Colon (tissue), 2 donors: ENCODE results near the gene MED12L.

ENCODE experiments used
- FAIRE-seq: peaks from 2 replicates; lab custom pipeline; 2012; peaks lifted over from hg19 to GRCh38; lab: Jason Lieb, UNC
- donor health status: control.
- donor health status: control.

Gene MED12L

GRCh38 chr3:151182349-151183079, 97.0 kb downstream of the MED12L start:
- no peak for FAIRE-seq

DNA sequence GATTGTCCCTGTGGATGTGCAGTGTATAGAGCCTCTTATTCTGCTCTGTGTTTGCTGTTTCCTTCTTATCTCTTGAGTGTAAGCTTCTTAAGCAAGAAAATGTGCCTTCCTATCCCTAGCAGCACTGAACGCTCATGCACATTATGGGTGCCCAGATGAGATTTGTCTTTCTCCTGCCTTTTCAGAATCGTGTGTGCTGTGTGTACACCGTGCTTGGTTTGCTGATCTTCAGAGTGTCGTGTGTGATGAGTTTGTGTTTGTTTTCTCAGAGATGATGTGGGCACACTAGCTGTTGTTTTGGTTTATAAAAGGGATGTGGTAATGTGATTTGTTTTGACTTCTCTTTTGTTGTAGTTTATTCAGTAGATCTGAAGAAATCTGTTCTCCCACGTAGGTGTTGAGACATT, 97.8 kb downstream of the MED12L start:
- no peak for FAIRE-seq

GRCh38 chr3:151191095-151191494, 105.6 kb downstream of the MED12L start:
- no peak for FAIRE-seq

DNA sequence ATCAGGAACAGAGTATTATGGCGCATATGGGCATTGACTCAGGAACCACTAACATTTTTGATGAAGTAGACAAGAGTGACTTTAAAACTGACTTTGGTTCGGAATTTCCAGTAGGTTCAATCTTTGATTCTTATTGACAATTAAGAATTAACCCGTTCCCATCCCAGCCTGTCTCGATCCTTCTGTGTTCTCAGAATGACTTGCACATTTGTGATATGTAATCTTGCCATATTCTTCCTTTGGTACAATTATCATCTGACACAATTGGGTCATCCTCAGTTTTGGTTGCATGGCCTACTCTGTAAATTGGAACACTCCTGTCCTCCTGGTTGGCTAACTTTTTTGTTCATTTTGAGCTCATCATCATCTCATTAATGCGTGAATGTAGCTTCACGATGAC, 107.1 kb downstream of the MED12L start:
- FAIRE-seq = no peak

DNA sequence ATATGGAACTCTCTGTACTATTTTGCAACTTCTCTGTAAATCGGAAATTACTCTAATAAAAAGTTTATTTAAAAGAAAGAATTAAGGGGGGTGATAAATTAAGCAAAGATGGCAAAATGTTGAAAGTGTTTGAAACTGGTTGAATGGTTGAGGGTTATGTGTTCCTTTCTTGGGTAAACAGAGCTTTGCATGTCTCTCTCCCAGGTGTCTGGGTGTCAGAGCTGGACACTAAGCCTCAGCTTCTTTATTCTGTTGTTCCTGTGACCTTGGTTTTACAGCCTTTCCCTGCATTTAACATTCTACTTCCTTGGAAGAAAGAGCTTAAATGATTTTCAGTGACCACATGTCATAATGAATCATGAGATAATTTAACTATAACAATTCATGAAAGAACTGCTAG, 110.4 kb downstream of the MED12L start:
- no peak for FAIRE-seq

DNA sequence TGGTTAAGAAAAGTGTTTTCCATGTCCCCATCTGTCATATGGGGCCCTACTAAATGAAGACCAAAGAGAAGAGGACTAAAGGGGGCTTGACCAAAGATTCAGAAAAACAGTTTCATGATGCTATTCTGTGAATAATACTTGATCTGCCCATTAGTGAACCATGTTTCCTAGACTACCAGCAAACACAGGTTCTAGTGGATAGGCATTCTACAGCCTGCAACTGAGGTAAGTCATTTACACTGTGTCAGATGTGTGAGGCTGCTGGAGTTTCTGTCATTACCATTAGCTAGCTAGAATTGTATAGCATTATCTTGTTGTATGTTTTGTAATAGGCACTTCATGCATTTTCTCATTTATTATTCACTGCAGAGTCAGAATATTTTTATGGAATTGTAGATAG, 111.0 kb downstream of the MED12L start:
- FAIRE-seq = no peak

DNA sequence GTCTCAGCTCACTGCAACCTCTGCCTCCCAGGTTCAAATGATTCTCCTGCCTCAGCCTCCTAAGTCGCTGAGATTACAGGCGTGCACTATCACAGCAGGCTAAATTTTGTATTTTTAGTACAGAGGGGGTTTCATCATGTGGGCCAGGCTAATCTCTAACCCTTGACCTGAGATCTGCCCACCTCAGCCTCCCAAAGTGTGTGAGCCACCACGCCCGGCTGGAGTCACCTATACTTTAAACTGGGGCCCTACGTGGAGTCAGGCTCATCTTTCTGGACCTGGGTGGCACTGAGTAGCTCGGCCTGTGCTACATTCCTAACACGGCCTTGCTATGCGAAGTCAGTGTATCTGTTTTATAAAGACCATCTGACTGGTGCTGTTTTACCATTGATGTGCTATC, 111.8 kb downstream of the MED12L start:
- no peak for FAIRE-seq

GRCh38 chr3:151197981-151198767, 112.7 kb downstream of the MED12L start:
- FAIRE-seq = no peak

- no peak for FAIRE-seq
Observed at GRCh38 chr3:151198849-151199248, 113.4 kb downstream of the MED12L start.

DNA sequence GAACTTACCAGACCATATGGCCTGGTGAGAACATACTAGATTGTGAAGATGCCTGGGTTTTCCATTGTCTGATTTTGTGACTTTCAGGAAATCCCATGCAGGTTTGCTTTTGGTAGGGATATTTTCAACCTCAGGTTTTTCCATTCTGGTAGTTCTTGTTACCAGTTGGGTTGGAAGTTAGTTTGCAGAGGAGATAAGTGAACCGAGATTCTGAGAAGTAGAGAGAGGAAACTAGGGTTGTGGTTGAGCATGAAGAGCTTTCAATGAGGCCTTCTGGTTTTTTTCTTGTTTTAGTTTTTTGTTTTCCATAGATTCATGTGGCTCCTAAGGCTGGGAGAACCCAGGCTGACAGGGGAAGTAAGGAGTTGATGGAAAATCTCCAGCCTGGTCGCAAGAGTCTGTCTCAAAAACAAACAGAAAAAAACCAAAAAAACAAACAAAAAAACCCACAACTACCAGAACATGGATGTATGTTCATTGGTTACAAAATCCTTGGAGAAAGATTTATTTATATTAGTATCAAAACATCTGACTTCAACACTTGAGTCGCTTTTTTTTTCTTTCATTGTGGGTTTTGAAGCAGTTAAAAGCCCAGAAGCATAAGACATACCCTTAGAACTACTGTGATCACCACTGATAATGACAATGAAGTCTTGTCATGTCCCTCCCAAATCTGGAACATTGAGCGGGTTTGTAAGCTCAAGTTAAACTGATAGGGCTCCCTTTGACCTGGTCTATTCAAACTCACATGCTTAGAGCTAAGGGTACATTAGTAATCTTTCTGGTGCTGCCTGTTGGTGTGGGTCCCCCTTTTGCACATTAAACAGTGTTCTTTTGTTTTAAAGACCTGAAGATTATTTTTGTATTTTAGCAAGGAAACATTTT, 114.3 kb downstream of the MED12L start:
- FAIRE-seq = no peak

DNA sequence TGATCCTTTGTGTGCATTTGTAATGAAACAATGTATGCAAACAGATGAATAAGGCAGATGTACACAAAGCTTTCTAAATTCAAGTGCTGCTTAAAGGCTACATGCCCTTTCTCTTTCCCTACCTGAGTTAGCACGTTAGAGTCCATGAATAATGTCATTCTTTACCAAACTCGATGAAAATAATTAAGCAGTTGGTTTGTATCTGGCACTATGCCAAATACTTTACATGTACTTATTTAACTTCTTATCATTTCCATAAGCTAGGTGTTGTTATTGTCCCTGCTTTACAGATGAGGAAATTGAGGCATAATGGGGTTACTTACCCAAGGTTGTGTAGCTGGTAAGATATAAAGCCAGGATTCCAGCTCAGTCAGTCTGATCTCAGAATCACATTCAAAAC, 115.1 kb downstream of the MED12L start:
- FAIRE-seq = no peak

DNA sequence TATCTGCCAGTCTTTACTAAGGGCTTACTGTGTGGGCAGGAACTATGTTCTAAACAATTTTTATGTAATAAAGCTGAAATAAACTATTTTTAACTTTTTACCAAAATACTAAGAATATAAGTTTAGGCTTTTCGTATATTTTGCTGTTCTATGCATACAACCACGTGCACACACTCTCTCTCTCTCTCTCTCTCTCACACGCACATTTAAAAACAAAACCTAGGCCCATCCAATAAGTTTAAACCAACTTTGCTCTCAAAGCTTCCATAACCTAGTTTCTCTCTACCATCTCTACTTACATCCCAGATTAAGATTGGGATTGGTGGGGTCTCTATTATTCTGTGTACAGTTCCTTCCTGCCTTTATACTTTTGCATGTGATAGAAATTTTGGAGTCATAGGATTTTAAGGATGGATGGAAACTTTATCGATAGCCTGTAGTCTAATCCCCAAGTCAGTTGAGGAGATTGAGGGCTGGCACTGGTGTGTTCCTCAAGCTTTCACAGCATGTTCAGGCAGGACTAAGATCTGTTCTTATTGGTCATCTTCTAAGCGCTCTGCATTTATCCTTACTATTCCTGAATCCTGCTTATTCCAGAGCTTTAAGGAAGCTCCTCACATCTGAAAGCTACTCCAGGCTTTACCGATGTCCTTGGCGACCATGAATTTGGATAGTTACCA, 115.7 kb downstream of the MED12L start:
- no peak for FAIRE-seq

- FAIRE-seq = no peak
Observed at GRCh38 chr3:151203051-151203420, 117.6 kb downstream of the MED12L start, which contains the start of gene GPR171. Gene GPR171, minus strand, starts transcription at chr3:151203216. Its CDS starts 3,830 bp downstream, at chr3:151199386.

GRCh38 chr3:151204530-151205402, 119.3 kb downstream of the MED12L start:
- no peak for FAIRE-seq

DNA sequence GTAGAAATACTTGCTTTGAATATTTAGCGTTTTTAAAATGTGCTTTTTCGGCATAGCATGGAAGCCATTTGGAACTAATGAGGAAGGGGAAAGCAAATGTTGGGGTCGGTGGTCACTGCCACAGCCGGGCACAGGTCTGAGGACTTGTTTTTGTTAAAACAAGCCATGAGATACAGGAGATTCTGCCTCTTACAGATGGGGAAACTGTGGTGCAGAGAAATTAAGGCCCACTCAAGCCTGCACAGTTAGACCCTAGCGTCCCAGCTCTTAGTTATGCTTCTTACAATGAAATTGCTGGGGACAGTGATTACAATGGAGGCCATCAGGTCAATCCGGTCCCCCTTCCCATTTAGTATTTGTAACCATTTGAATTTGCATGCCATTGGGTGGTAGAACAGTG, 120.0 kb downstream of the MED12L start:
- FAIRE-seq = no peak

DNA sequence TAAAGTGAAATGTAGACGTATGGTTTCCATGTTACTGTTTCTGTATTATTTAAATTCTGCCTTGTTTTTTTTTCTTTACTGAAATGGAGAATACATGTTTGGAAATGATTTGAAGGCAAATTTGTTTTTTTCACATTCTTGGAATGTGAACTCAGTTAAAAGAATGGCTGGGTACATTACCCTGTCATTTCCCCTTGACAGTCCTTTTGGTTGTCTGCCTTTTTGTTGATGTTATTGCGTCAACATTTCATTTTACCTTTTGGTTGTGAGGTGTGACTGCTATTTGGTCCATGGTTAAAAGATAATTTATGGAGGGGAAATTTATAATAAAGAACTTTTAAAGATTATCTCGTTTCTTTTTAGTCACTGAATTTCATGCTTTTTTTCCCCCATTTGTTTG, 120.7 kb downstream of the MED12L start:
- no peak for FAIRE-seq

GRCh38 chr3:151209654-151210053, 124.2 kb downstream of the MED12L start:
- FAIRE-seq = no peak

- FAIRE-seq = no peak
Observed at GRCh38 chr3:151210676-151211381, 125.4 kb downstream of the MED12L start.

GRCh38 chr3:151213151-151213550, 127.7 kb downstream of the MED12L start:
- FAIRE-seq = no peak

DNA sequence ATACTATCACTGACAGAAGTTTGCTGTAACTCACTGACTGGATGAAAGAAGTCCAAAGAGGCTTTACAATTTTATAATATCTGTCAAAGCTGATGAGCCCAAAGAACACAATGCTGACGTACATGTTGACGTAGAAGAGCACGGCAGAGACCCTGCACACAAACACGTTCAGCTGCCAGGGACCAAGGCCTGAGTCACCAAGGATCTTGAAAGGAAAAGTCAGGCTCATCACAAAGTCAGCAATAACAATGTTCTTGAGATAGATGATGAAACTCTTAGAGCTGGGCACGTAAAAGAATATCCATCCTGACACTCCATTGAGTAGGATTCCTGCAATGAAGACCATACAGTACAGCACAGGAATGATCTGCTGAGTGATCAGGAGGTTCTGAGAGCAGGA, 128.4 kb downstream of the MED12L start:
- FAIRE-seq = no peak
